Hematopoietic multipotent progenitor cell treated with erythropoietin and hydrocortisone succinate and interleukin-3 and kit ligand, for 17 days (in vitro differentiated cells): Measurements from ENCODE around the gene ANTKMT.

ENCODE experiments used
- DNase-seq: peaks from one replicate; pipeline ENCODE4 v3.0.0-alpha.2; 2015; ENCODE audit warnings: low spot score

ANTKMT gene

GRCh38 chr16:715477-716199 is 5.3 kb upstream of the ANTKMT start:
- no peak for DNase-seq

- no peak for DNase-seq
Observed at GRCh38 chr16:716200-716568, 4.8 kb upstream of the ANTKMT start.

GRCh38 chr16:716768-717325 is 4.1 kb upstream of the ANTKMT start:
- no peak for DNase-seq

GRCh38 chr16:717450-718245 is 3.3 kb upstream of the ANTKMT start:
- DNase-seq = no peak

- no peak for DNase-seq
Observed at GRCh38 chr16:718389-718788, 2.6 kb upstream of the ANTKMT start.

- DNase-seq = no peak
Observed at GRCh38 chr16:718922-719321, 2.0 kb upstream of the ANTKMT start.

- no peak for DNase-seq
Observed at GRCh38 chr16:719815-720446, 1.0 kb upstream of the ANTKMT start.

GRCh38 chr16:720447-720989 is 428 bp upstream of the ANTKMT start:
- no peak for DNase-seq

- no peak for DNase-seq
Observed at GRCh38 chr16:721765-722540, 1.0 kb downstream of the ANTKMT start.

GRCh38 chr16:722835-723633 is 2.1 kb downstream of the ANTKMT start:
- DNase-seq = no peak

GRCh38 chr16:723695-724094 is 2.7 kb downstream of the ANTKMT start:
- no peak for DNase-seq

GRCh38 chr16:724188-725040 is 3.5 kb downstream of the ANTKMT start:
- no peak for DNase-seq

- DNase-seq = no peak
Observed at GRCh38 chr16:725041-725376, 4.1 kb downstream of the ANTKMT start.

- no peak for DNase-seq
Observed at GRCh38 chr16:725463-726187, 4.7 kb downstream of the ANTKMT start.

GRCh38 chr16:726188-726437 is 5.2 kb downstream of the ANTKMT start:
- DNase-seq = no peak

GRCh38 chr16:726438-727290 is 5.7 kb downstream of the ANTKMT start, which contains the start of the genes CCDC78 and HAGHL:
CCDC78 (minus strand) TSS chr16:726443; CDS start chr16:726367, 76 bp downstream.
HAGHL (plus strand) TSS chr16:727106; CDS start chr16:727510, 404 bp downstream.
- DNase-seq = peak; percentile 23

GRCh38 chr16:727291-727977 is 6.5 kb downstream of the ANTKMT start:
- DNase-seq = no peak
